Stimulated activated CD8-positive, alpha-beta memory T cell treated with anti-CD3 and anti-CD28 coated beads, Interleukin-15, amount 100 ng/mL, for 4 hours (primary cell): ENCODE measurements around the gene IRF2BPL.

ENCODE experiments used
- DNase-seq, 2 donors: peaks; one replicate each; pipeline ENCODE4 v3.0.0-alpha.2; 2020; ENCODE audit warnings: low read depth in 2 of 2

The IRF2BPL gene

GRCh38 chr14:76986231-76986565 is 42.3 kb downstream of the IRF2BPL start:
- DNase-seq: no peak

GRCh38 chr14:76985540-76986230 is 42.8 kb downstream of the IRF2BPL start:
- no peak for DNase-seq

GRCh38 chr14:76984787-76985375 is 43.6 kb downstream of the IRF2BPL start:
- DNase-seq: no peak

- DNase-seq: no peak
Measured at GRCh38 chr14:76984297-76984696, 44.2 kb downstream of the IRF2BPL start.

- DNase-seq: no peak
Measured at GRCh38 chr14:76981670-76982069, 46.8 kb downstream of the IRF2BPL start.

GRCh38 chr14:76977793-76978720 is 50.5 kb downstream of the IRF2BPL start:
- DNase-seq: peak; percentile 77 to 90

GRCh38 chr14:76976240-76977005 is 52.1 kb downstream of the IRF2BPL start:
- no peak for DNase-seq

GRCh38 chr14:76975812-76976211 is 52.7 kb downstream of the IRF2BPL start:
- no peak for DNase-seq

GRCh38 chr14:76975051-76975450 is 53.5 kb downstream of the IRF2BPL start:
- DNase-seq: no peak
